ENCODE measurements around the gene PRKCSH.
"Not testable (repeated sequence)": the region's sequence is repeated elsewhere in the genome, so short reads cannot be mapped to it uniquely, and the experiment has no call there.

The PRKCSH gene

DNA sequence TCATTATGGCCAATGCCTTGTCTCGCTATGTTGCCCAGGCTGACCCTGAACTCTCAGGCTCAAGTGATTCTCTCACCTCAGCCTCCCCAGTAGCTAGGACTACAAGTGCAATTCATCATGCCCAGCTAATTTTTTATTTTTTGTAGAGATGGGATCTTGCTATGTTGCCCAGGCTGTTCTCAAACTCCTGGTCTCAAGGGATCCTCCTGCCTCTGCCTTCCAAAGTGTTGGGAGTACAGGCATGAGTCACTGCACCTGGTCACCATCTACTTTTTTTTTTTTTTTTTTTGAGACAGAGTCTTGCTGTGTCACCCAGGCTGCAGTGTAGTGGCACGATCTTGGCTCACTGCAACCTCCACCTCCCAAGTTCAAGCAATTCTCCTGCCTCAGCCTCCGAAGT lies 39.9 kb downstream of the PRKCSH start:
- not testable (repeated sequence) for DNase-seq (ENCODE audit: low read depth, low spot score)

GRCh38 chr19:11475861-11476260 lies 40.4 kb downstream of the PRKCSH start:
- no peak for DNase-seq (ENCODE audit: low read depth, low spot score)

- no peak for DNase-seq (ENCODE audit: low read depth, low spot score)
Observed at GRCh38 chr19:11478167-11479089, 43.0 kb downstream of the PRKCSH start.

GRCh38 chr19:11479090-11479897 lies 43.9 kb downstream of the PRKCSH start:
- DNase-seq (ENCODE audit: low read depth, low spot score), result no peak

DNA sequence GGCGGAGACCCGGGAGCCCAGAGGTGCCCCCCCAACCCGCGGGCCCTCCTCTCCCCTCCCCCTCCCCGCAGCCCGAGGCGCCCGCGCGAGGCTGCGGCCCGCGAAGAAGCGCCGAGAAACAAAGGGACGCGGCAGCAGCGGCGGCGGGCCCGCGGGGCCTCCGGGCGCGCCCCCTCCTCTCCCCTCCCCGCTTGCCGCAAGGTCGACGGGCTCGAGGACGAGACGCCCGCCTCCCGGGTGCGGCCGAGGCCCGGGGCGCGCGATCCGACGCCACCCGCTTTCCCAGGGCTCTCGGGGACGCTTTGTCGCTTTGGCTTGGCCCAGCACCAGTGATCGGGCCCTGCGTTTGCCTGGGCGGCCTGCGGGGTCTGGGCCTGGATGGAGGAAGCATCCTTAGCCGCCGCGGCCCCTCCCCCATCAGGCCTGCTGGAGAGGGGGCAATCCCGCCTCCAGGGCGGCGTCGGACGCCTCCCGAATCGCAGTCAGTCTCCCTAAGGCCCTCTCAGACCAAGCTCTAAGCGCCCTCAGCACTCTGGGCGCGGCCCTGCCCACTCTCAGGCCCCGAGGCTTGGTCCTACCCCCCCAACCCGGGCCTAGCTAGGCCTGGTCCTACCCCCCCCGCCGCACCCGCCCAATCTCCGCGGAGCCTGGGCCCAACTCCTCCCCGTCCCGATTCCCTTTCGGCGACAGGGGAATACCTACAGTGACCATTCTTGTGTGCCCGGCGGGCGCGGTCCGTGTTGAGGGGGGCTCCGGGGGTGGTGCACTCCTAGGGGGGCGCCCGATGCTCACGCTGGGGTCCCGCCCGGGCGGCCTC lies 44.7 kb downstream of the PRKCSH start:
- no peak for DNase-seq (ENCODE audit: low read depth, low spot score)

DNA sequence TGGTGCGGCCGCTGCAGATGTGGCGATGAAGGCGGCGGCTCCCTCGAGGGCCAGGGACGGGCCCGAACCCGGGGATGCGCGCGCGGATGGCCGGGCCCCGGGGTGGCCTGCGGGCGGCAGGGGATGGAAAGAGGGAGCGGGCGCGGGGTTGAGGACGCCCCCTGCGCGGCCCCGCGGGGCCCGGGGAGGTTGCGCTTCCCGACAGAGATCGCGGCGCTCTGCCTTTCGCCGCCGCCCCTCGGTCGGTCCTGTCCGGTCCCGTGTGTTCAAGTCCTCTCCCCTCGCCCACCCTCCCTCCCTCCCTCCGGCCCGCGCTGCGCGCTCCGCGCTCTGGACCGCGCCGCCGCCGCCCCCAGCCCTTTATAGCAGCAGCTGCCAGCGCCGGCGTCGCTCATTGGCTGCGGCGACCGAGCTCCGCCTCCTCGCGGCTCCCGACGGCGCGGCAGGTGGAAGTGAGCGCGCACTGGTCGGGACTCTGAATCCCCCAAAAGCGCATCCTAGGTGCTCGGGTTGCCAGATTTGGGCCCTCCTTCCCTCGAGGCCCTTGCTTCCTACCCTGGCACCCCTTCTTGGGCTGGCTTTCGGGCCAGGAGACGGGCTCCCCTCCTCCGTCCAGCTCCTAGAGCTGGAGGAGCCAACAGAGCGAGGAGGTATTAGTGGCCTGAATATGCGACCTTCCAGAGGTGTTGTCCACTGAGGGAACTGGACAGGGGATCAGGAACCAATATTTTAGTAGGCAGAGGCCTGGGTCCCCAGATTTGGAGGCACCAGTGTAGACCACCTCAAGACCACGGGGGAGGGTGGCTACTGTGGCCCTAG lies 45.5 kb downstream of the PRKCSH start, which contains the start of gene ELAVL3:
Gene ELAVL3 (minus strand): TSS at position 332 of the 819 bp plus-strand sequence. CDS start 438 bp downstream, outside the sequence.
- no peak for DNase-seq (ENCODE audit: low read depth, low spot score)

GRCh38 chr19:11481534-11482383 lies 46.3 kb downstream of the PRKCSH start:
- peak; percentile 35 for DNase-seq (ENCODE audit: low read depth, low spot score)

DNA sequence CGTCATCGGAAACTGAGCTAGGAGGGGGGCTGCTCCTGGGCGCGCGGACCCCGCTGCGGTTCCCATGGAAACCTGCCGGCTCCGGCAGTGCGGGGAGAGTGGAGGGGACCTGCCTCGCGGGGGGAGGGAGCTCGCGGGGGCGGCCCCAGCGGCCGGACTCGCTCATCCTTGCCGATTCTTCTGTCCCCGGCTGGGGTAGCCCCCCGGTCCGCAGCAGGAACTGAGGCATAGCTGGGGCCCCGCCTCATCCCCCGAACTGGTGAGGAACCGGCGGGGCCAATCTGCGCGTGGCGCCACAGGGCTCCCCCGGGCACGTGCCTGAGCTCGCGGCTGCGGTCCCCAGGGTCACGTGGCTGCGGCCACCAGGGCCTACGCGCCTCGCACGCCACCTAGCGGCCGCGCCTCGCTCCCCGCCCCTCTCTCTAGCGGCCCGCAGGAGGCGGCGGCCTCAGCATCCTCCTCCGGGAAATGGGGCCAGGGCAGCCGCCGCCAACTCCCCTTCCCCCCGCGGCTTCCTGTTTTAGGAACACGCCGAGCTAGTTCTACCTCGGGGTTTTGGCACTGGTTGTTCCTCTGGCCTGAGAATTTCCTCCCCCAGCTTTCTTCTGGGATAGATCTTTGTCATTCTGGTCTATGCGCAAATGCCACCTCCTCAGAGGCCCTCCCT lies 47.1 kb downstream of the PRKCSH start:
- DNase-seq (ENCODE audit: low read depth, low spot score), result peak; percentile 39

DNA sequence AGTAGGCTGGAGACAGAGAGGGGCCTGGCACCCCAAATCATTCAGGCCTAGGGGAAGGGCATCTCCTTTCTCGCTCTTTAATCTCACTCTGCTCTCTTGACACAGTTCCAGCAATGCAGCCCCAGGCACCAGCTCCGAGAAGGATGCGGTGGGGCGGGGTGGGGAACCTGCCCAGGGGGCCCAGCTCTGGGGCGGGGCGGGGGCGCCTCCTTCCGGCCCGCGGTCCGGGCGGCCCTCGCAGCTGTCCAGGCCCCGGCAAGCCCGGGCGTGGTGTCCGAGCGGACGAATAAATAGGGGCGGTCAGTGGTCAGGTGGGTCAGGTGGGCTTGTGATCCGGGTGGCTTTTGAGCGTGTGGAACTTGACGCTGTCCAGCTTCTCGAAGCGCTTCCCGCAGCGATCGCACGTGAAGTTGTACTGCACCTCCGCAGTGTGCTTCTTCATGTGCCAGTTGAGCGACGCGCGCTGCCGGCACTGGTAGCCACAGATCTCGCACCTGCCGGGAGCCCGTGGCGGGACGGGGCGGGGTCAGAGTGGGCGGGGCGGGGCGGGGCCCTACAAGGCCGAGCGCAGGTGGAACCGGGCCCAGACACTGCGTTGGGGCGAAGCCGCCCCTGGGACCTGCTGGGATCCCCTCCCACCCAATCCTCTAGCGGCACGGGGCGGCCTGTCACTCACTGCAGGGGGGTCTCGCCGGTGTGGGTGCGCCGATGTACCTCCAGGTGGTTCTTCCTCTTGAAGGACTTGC lies 48.1 kb downstream of the PRKCSH start:
- DNase-seq (ENCODE audit: low read depth, low spot score), result no peak

DNA sequence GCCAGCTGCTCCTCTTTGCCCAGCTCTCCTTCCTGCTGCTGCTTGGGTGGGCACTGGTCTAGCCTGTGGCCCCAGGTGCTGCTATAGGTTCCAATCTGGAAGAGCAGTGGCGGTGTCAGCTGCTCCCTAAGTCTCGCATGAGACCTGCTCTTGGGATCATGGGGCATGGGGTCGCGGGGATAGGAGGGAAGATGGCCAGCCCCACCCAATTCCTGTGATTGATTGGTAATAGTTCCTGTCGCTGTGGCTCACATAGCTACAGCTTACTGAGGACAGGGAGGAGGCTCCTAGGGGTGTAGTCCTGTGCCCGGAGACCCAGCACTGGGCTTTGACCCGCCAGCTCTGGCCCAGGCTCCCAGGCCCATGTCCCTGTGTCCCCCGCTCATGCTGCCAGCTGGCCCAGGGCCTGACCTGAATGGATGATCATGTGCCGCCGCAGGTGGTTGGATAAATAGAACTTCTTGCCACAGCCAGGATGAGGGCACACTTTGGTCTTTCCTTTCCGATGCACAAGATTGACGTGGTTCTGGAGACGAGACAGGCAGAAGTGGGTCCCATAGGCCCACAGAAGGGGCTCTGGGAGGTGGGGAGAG lies 49.9 kb downstream of the PRKCSH start:
- DNase-seq (ENCODE audit: low read depth, low spot score), result no peak

GRCh38 chr19:11486661-11487503 lies 51.4 kb downstream of the PRKCSH start:
- DNase-seq (ENCODE audit: low read depth, low spot score), result no peak

DNA sequence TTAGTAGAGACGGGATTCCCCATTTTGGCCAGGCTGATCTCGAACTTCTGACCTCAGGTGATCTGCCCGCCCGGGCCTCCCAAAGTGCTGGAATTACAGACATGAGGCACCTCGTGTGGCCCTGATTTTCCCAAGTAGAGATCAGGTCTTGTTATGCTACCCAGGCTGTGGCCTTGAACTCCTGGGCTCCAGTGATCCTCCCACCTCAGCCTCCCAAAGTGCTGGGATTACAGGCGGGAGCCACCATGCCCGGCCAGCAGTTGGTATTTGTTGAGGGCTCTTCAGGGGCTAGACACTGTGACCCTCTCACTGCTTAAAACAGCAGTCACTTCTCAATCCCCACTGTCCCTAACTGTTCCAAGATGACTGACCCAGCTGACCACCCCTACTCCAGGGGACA lies 53.9 kb downstream of the PRKCSH start:
- DNase-seq (ENCODE audit: low read depth, low spot score), result no peak

- DNase-seq (ENCODE audit: low read depth, low spot score), result no peak
Observed at GRCh38 chr19:11494634-11495285, 59.3 kb downstream of the PRKCSH start.

DNA sequence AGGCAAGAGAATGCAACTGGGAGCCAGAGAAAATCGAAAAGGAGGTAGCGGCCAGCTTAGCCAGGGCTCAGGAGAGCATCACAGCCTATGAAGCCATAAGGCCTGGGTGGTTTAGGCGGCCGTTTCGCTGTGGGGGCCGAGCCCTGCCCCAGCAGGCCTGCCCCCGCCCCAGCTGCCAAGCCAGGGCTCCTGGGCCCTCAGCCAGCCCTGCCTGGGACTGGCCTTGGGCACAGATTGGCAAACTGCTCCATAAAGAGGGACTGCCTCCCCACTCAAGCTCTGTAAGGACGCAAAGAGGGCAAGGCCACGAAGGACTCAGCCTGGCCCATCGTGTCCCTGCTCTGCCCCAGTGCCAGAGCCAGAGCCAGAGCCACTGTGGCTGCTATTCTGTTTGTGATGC lies 60.0 kb downstream of the PRKCSH start:
- DNase-seq (ENCODE audit: low read depth, low spot score), result no peak

DNA sequence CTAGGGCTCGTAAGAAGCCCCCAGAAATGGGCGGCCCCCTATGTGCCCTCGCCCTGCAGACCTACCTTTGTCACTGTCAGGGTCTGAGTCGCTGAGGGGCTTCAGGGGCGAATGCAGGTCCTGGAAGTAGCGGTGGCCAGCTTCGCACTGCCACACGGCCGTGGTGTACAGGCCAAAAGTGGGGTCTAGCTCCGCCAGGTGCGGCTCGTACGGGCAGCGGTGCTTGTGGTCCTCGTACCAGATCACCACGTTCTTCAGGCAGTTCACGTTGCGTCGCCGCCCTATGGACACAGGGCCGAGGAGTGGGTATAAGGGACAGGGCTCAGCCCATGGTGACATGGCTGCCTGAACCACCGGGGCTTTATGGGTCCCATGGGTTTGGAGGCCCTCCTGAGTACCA lies 60.5 kb downstream of the PRKCSH start:
- DNase-seq (ENCODE audit: low read depth, low spot score), result no peak

GRCh38 chr19:11496391-11497163 lies 61.1 kb downstream of the PRKCSH start:
- DNase-seq (ENCODE audit: low read depth, low spot score), result peak; percentile 35
